Cardiac septum (tissue), 1 donor: ENCODE results near the gene PIP4P1. TPM values are rescaled to one million over a fixed set of nuclear protein-coding genes. Genes with fewer than 3 reads are reported as not detected.
"Not testable (repeated sequence)": the region's sequence is repeated elsewhere in the genome, so short reads cannot be mapped to it uniquely, and the experiment has no call there.

Experiments
- DNase-seq: peaks from one replicate; pipeline ENCODE4 v3.0.0-alpha.2; 2020; ENCODE audit warnings: low spot score
- intact Hi-C: fragments of 100-400 bp; cut with DNase I; formaldehyde crosslinking; loops from one replicate; pipeline ENCODE4 v1.14.0; 2022
- total RNA-seq: library from RNA; stranded (reverse); fragmentation: NEBNext Ultra II Directional; extraction: Animal tissue kit (Norgen Biotek cat#: 25700); gene quantifications from one replicate; pipeline ENCODE4 v1.2.1, GENCODE V29; 2021
- donor health status: DM: no; HTN: no; CAD: no.

The PIP4P1 gene
- total RNA-seq, 1 donor from 2014 or later, result 18.2 TPM

DNA sequence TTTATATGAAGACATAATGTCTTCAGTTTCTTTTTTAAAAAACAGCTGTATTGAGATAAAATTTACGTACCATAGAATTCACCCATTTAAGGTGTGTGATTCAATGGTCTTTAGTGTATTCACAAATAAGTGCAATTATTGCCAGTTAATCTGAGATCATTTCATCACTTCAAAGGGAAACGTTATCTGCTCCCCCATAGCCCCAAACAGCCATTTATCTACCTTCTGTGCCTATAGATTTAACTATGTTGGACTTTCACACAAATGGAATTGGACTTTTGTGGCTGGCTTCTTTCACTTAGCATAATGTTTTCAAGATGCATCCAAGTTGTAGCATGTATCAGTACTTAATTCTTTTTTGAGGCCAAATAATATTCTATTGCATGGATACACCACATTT is 17.7 kb upstream of the PIP4P1 start:
- no peak for DNase-seq
- intact Hi-C loops, result no loop called here

DNA sequence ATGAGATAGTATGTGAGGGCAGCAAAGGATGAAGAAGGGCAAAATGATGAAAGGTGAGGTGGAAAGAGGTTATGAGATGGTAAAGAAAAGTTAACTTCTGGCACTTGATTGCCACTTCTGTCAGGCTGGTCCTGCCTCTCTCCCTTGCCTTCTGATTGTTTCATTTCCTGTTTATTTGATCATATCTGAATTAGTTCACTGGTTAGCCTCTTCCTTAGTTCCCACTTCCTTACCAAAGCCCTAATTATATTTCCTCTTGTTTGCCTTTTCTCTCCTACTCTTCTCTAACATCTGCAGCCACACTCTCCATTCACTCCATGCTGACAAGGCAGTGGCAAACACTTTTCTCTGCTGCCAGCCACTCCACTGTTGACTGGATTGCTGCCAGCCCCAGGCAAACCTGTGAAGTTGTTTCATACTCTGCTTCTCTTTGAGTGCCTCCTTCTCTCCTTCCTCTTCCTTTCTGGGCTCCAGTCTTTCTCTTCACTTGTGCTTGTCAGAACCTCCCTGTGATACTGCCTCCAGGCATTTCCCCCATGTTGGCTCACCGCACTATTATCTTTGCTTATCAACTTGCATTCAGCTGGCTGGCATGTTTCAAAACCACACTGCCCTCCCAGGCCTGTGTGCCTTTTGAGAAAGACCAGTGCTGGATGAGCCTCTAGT is 16.1 kb upstream of the PIP4P1 start:
- DNase-seq, result no peak
- intact Hi-C loops, result no loop called here

DNA sequence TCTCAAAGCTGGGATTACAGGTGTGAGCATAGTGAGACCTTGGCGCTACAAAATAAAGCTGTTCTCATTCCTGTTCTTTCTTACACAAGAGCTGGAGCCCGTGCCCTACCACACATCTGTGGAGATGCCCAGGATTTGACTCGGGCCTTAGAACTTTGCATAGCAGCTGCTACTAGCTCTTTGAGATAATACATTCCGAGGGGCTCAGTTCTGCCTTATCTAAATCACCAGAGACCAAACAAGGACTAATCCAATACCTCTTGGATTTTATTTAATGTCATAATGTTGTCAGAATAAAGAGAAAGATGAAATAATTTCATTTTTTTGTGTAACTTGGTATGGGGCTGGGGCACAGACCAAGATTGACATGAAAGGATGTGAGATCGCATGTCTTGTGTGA is 15.5 kb upstream of the PIP4P1 start:
- intact Hi-C loops, result no loop called here
- no peak for DNase-seq

DNA sequence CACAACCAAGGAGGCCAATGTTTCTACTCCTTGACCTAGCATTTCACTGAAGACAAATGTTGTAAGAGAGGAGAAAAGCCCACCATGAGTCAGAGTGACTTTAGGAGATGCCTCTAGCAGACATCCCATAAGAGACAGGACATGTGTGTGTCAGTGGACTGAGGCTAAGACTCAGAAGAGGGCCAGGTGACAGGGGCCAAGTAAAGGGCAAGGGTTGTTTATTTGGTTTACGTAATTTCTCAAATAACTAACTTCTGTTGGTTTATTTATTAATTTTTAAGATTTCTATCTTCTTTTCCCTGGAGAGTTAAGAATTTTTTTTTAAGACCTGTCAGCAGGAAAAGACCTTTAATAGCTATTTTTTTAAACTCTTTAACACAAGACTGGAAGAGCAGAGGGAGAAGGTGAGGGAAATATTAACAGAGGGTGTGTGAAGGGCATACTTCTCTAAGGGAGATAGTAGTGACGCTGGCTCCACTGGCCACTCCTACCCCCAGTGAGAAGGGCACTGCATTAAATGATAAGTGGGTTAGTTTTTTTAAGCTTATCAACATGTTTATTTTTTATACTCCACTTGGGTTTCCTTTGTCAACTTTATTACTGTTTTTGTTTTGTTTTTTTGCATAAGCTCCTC is 11.4 kb upstream of the PIP4P1 start:
- intact Hi-C loops, result no loop called here
- DNase-seq, result no peak

DNA sequence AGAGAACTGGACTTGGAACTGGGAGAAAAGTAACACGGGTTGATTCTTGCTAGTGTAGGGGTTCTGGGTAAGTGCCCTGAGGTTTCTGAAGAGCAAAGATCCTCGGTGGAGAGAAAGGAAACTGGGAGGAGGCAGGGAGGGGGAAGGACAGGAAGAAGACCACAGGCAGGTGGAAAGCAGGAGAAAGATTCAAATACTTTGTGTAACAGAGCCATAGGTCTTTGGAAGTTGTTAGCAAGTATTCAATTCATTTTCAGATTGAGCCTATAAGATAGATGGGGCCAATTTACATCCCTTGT is 9.3 kb upstream of the PIP4P1 start:
- DNase-seq, result no peak
- intact Hi-C loops, result no loop called here

DNA sequence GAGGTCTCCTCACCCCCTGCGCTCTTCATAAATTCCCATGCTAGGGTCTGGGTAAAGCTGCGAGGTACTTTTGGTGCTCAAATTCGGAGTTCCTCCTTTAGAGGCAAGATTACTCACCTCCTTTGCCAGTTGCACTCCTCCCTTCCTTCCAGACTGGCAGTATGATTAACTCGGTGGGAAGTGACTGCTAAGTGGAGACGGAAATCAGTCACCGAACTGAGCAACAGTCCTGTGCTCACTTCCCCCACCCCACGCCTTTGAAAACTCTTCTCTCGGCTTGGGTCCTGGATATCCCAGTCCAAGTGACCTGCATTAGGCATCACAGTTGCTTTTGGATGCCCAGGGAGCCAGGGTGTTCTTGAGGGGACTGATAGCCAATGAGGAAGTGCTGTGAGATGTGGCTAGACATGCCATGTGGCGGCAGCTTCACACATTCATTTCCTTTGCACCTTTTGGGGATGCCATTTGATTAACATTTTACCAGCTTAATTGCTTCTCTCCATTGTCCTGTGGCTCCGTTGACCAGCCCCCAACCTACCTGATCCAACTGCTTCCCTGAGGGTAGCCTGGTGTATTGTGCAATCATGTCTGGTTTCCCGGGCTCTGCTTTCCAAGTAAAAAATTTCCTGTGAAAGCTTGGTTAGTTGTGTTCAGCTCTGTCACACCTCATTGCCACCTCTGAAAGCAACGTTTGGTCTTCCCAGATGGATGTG is 8.8 kb upstream of the PIP4P1 start:
- peak; percentile 80 for DNase-seq
- intact Hi-C loops, result loop anchor here (10.0 kb wide), 1 partner anchor 215 kb away; the partner anchor contains the start of genes ANG and RNASE4

DNA sequence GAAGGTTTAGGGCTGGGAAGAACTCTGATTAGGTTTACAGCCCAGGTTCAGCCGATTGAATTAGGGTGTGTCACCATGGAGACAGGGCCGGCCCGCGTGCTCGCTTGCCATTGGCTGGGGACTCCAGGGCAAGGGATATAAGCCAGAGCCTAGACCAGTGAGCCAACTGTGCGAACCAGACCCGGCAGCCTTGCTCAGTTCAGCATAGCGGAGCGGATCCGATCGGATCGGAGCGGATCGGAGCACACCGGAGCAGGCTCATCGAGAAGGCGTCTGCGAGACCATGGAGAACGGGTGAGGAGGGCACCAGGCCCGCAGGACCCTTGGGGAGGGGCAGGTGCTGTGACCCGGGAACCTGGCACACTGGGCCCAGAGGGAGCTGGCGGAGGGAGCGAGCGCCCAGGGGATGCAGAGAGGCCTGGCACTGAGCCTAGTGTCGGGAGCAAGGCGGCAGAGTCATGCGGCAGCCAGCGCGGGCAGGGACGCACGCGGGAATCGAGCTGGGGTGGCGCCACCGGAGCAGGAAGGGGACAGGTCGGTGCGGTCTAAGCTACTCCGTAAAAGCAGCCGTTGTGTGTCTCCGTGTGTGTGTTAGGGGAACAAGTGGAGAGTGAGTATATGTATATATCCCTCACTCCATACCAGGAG is 8.1 kb upstream of the PIP4P1 start, which contains the start of gene PNP:
Gene PNP, plus strand, starts transcription at position 165 of the 648 bp plus-strand sequence. Its CDS starts 119 bp downstream, at position 284.
- intact Hi-C loops, result loop anchor here (10.0 kb wide), 1 partner anchor 215 kb away; the partner anchor contains the start of genes ANG and RNASE4
- peak; percentile 92 for DNase-seq

DNA sequence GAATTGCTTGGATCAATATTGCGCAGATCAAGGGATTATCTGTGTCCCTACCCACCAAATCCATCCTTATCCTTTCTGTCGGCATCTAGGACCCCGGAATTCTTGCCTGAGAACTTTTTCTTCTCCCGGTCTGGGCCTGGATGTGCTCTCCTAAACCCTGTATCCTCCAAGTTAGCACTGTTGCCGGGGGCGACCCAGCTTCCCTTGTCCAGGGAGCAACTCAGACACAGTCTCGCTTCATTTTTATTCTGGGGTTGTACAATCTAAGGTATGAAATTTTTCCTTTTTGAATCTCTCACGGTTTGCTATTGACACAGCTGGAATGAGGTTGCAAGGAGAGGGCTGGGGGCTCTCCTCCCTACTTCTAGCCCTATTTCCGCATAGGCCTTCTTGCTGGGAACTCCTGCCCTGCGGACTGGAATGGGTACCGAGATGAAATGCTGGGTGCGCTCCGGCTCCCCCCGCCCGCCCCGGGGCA is 7.6 kb upstream of the PIP4P1 start:
- no peak for DNase-seq
- intact Hi-C loops, result loop anchor here (10.0 kb wide), 1 partner anchor 216 kb away; the partner anchor contains the start of genes ANG and RNASE4

DNA sequence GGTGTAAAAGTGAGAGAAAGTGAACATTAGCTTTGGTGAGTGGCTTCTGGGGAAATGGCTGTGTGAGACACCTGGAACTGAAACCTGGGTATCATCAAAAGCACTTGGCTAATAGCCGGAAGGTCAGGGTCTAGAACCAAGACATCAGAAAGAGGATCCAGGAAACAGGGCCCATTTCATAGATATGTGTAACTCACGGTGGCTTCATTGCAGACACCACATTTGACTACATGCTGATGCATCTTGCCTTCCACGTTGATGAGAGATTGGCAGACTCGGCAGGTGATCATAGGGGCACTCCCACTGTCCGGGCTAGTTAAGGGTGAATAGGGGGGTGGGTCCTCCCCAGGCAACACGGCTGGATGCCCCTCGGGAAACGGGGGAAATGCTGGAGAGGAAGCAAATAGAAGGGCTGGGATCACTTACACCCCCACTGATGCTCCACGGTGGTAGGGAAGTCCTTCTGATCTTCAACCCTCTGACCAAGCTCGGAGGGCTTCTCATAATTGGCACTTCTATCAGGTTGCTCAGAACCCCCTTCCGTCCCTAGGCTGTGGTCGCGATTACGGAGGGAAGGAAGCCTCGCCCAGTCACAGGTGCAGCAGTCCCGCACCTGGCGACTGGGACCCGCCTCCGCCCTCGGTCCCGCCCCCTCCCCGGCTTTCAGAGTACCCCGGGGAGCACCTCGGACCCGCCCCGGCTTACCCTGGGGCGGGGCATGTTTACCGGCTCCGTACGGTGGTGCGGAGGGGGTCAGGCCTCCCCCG is 593 bp downstream of the PIP4P1 start:
- intact Hi-C loops, result loop anchor here (5.0 to 10.0 kb wide), 3 partner anchors 118 to 224 kb away; partner anchors contain the start of genes ANG, PARP2 and RNASE4
- DNase-seq, result no peak

DNA sequence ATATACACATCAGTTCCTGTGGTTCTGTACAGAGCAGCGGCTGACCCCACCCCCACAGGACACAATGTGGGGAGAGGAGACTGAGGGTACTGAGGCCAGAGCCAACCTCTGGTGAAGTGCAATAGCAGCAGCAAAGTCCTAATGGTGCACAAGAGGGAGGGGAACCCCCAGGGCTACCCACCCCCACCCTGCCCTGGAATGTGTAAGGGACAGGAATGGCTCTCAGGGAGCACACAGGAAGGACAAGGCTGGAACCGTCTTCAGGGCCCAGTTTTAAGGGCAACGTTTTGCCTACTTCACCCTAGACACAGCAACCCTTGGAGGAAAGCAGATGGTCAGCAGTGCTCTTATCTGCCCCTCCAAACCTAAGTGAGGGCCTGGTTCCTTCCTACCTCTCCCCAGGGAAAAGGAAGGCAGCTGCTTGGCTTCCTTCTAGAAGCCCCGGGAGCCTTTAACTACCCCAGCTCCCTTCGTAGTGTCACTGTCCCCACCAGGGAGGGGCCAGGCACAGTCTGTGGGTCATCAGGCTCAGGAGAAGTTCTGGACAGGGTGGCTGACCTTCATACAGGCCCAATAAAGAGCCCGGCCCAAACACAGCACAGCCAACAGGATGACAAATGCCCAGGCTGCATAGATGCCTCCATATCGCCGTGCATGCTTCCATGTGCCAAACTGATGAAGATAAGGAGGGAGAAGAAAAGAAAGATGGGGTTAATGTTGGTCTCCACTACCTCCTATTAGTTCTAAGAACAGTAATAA is 3.0 kb downstream of the PIP4P1 start:
- no peak for DNase-seq
- intact Hi-C loops, result loop anchor here (5.0 kb wide), 1 partner anchor 131 kb away; no protein-coding TSS in a partner anchor

DNA sequence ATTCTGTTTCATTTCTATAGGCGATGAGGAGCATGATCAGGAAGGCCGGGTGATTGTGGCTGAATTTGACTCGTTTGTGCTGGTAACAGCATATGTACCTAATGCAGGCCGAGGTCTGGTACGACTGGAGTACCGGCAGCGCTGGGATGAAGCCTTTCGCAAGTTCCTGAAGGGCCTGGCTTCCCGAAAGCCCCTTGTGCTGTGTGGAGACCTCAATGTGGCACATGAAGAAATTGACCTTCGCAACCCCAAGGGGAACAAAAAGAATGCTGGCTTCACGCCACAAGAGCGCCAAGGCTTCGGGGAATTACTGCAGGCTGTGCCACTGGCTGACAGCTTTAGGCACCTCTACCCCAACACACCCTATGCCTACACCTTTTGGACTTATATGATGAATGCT is 4.3 kb downstream of the PIP4P1 start:
- intact Hi-C loops, result loop anchor here (5.0 kb wide), 1 partner anchor 130 kb away; no protein-coding TSS in a partner anchor
- no peak for DNase-seq

DNA sequence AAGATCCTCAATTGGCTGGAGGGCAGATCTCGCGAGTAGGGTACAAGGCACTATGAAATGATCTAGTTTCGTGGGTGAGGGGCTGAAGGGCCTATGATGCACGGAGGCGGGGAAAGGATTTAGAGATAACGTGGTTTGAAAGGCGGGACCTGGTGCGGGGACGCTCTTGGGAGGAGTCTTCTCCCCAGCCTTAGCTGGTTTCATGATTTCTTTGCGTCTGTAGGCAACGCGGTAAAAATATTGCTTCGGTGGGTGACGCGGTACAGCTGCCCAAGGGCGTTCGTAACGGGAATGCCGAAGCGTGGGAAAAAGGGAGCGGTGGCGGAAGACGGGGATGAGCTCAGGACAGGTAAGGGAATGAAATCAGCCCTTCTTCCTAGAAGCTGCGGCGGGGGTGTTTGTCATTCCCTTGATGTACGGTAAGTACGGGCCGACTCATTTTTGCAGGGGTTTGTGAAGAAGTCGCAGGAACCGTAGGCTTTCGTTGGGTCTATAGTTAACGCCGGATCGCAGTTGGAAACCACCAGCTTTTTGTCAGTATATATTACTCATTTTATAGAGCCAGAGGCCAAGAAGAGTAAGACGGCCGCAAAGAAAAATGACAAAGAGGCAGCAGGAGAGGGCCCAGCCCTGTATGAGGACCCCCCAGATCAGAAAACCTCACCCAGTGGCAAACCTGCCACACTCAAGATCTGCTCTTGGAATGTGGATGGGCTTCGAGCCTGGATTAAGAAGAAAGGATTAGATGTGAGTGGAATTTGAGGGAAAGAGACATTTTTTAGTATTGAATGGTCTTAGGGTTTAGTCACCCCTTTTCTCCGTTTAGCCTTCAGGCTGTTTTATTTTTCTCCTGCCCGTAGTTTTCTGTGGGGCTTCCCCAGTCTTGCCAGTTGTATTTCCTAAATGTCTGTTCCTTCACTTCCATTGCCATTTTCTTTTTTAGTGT is 5.6 kb downstream of the PIP4P1 start:
- DNase-seq, result no peak
- intact Hi-C loops, result loop anchor here (2.0 to 5.0 kb wide), 2 partner anchors 43 to 128 kb away; partner anchors contain the start of gene TEP1

DNA sequence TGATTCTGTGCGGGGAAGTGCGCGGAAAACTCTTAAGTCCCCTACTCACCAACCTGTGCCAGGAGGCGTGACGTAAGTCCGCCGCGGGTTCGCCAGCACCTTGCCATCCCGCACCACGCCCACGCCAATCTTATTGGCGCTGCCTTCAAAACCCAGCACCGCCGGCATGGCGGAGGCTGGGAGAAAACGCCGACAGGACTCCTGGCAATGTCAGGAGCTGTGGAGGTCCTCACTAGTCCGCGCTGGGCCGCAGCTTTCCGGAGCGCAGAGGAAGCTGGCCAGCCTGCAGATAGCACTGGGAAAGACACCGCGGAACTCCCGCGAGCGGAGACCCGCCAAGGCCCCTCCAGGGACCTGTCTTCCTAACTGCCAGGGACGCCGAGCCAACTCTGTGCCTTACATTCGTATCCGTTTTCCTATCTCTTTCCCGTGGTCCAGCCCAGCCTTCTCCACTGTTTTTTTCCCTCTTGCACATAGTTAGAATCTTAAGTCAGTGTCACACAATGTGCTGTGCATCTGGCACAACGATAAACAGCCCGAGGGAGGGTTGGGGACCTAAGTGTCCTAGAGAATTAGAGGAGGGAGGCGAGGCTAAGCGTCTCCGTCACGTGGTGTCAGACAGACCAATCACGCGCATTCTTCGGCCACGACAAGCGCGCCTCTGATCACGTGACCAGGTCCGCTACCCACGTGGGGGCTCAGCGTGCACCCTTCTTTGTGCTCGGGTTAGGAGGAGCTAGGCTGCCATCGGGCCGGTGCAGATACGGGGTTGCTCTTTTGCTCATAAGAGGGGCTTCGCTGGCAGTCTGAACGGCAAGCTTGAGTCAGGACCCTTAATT is 6.5 kb downstream of the PIP4P1 start, which contains the start of the genes APEX1 and OSGEP:
Gene APEX1, plus strand, starts transcription at position 711 of the 839 bp plus-strand sequence. CDS start 420 bp downstream, outside the sequence.
Gene OSGEP, minus strand, starts transcription at position 297 of the 839 bp plus-strand sequence. Its CDS starts 129 bp downstream, at position 168.
- intact Hi-C loops, result loop anchor here (2.0 to 5.0 kb wide), 2 partner anchors 42 to 127 kb away; partner anchors contain the start of gene TEP1

DNA sequence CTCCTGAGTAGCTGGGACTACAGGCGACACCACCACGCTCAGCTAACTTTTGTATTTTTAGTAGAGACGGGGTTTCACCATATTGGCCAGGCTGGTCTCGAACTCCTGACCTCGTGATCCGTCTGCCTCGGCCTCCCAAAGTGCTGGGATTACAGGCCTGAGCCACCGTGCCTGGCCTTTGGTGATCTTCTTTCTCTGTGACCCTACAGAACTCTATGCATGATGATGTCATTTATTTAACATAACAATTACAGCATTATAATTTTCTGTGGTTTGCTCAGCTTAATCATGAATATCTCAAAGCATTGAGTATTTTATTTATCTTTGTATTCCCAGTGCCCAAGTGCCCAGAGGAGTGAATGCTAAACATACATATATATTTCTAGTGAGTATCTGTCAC is 8.4 kb downstream of the PIP4P1 start:
- DNase-seq, result peak; percentile 63
- intact Hi-C loops, result not testable (repeated sequence)

More for the DNA sequence above, 6.5 kb downstream of the PIP4P1 start, which contains the start of the genes APEX1 and OSGEP:
- DNase-seq, result peak; percentile 99

DNA sequence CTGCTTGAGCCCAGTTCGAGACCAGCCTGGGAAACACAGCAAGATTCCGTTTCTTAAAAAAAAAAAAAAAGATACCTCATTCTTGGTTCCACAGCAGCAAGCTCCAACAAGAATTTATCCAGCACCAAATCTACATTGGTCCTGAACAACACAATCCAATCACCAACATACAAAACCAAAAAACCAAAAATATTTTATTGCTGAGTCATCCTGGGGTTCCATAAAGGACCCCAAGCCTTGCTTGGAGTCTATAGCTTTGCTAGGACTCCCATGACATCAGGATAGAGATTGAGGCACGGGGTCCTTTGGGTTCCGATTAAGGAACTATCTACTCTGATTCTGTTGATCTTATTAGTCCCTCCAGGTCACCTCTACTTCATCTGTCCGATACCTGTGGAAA is 14.3 kb downstream of the PIP4P1 start:
- DNase-seq, result no peak
- intact Hi-C loops, result no loop called here

DNA sequence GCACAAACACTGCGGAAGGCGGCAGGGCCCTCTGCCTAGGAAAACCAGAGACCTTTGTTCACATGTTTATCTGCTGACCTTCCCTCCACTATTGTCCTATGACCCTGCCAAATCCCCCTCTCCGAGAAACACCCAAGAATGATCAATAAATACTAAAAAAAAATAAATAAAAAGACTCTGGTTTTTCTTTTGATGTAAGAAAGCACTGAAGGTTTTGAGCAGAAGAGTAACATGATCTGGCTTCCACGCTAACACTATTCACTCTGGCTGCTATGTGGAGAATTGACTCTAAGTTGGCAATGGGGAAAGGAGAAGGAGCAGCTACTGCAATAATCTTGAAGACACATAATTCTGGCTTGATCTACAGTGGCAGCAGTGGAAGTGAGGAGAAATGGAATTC is 17.6 kb downstream of the PIP4P1 start:
- intact Hi-C loops, DNase-seq: not testable (repeated sequence)
